SU-DHL-6 (cell line): ENCODE results near the gene PHLDB2.

Experiments
- H2AFZ ChIP-seq: fragments of 200-600 bp; sonication (generic); 2 replicates; pipeline ENCODE4 v1.6.1; 2014; ENCODE audit warnings: low read depth, mild to moderate bottlenecking, moderate library complexity, mixed read lengths, antibody characterized with exemption, low read length; ENCODE audit not compliant: severe bottlenecking
- H3F3A ChIP-seq: fragments of 200-600 bp; shearing (Covaris generic); 2 replicates; pipeline ENCODE4 v1.6.0; 2016; ENCODE audit warnings: antibody characterized with exemption, mild to moderate bottlenecking; ENCODE audit not compliant: insufficient read depth
- H3K27ac ChIP-seq: fragments of 200-600 bp; sonication (generic); 2 replicates; pipeline ENCODE4 v1.5.1; 2016; ENCODE audit warnings: low read depth, mild to moderate bottlenecking, low read length, moderate library complexity, mixed read lengths
- H3K27me3 ChIP-seq: fragments of 200-600 bp; sonication (generic), shearing (Covaris generic); 2 replicates; pipeline ENCODE4 v1.6.0; 2014; ENCODE audit warnings: mild to moderate bottlenecking, low read length
- H3K36me3 ChIP-seq: fragments of 200-600 bp; sonication (generic); 2 replicates; pipeline ENCODE4 v1.6.1; 2014; ENCODE audit warnings: mild to moderate bottlenecking, low read length, mixed read lengths
- H3K4me2 ChIP-seq: fragments of 300-600, 200-600 bp; shearing (Covaris generic), sonication (generic); 2 replicates; pipeline ENCODE4 v1.6.0; 2014; ENCODE audit warnings: low read length, low read depth, mild to moderate bottlenecking; ENCODE audit not compliant: poor library complexity, severe bottlenecking
- H3K4me3 ChIP-seq: fragments of 200-600 bp; sonication (generic); 2 replicates; pipeline ENCODE4 v1.5.1; 2014; ENCODE audit warnings: antibody characterized with exemption, low read length, mild to moderate bottlenecking, mixed read lengths; ENCODE audit not compliant: insufficient read depth, poor library complexity, severe bottlenecking
- H3K79me2 ChIP-seq: fragments of 200-600 bp; sonication (generic); 2 replicates; pipeline ENCODE4 v1.6.1; 2014; ENCODE audit warnings: mild to moderate bottlenecking, low read length, moderate library complexity; ENCODE audit not compliant: insufficient read depth
- H3K9ac ChIP-seq: fragments of 200-600 bp; sonication (generic); 2 replicates; pipeline ENCODE4 v1.7.0; 2014; ENCODE audit warnings: mild to moderate bottlenecking, low read length
- H3K9me2 ChIP-seq: fragments of 200-600 bp; sonication (generic); replicated peaks from 2 replicates; pipeline ENCODE4 v1.6.1; 2014; ENCODE audit warnings: low read length; ENCODE audit not compliant: insufficient read depth
- H3K9me3 ChIP-seq: fragments of 200-600 bp; sonication (generic); 2 replicates; pipeline ENCODE4 v1.6.1; 2014; ENCODE audit warnings: low read length, mixed read lengths; ENCODE audit not compliant: insufficient read depth
- H4K20me1 ChIP-seq: fragments of 200-600 bp; sonication (generic); 2 replicates; pipeline ENCODE4 v1.6.1; 2014; ENCODE audit warnings: low read depth, mild to moderate bottlenecking, antibody characterized with exemption, low read length, moderate library complexity, mixed read lengths
- EZH2phosphoT487 ChIP-seq: fragments of 200-600 bp; sonication (generic), shearing (Covaris generic); conservative IDR thresholded peaks from 2 replicates; pipeline ENCODE4 v1.6.1; 2018; ENCODE audit warnings: mild to moderate bottlenecking, antibody characterized with exemption, low read length, moderate library complexity, mixed read lengths
- TF ChIP-seq, protein P1 (sequence below): fragments of 200-600 bp; sonication (generic); IDR thresholded peaks from one replicate; pipeline ENCODE4 v1.5.1; 2017; ENCODE audit warnings: antibody characterized with exemption, mild to moderate bottlenecking, low read length, moderate library complexity; ENCODE audit not compliant: insufficient read depth, poor library complexity, severe bottlenecking

Gene PHLDB2

DNA sequence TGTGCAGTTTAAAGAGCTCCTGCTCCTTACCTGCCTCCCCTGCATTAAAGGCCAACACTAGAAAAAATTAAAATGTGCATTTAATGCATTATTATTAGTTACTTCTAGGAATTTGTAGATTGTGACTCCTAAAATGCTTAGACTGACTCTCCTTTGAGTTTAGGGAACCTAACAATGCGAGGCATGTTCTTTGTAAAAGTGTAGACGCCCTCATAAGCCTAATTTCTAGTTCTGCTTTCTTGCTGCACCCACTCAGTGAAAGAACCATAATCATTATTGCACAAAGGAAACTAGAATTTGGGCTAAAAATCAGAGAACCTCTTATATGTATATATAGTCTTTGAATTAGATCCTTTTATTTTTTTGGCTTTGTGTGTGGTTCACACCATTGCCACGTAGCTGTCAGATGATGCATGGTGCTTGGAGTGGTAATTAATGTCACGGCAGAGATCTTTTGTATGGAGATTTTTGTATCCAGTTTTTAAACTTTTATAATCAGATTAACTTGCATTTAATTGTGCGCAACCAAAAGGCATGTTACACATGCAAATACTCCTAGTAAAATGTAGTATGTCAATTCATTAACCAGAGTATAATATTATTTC, 120.5 kb downstream of the PHLDB2 start:
- Histone ChIP-seq H4K20me1 (no peaks in the 10 kb centered on the region), H3K9ac (peak overlapping the region; percentile 68), H3K79me2 (peaks cover 47% of the 10 kb centered on the region), H3K4me2 (peak overlapping the region; percentile 98), H2AFZ (peak overlapping the region; percentile 98), H3K27ac (peak overlapping the region; percentile 59), H3K9me2 (no peaks in the 10 kb centered on the region), H3F3A (peaks cover 10% of the 10 kb centered on the region; the same call in 1 of the 2 replicates), H3K36me3 (peaks cover 11% of the 10 kb centered on the region; the same call in 1 of the 2 replicates), H3K27me3 (no peaks in the 10 kb centered on the region), H3K9me3 (no peaks in the 10 kb centered on the region), H3K4me3 (peak overlapping the region; percentile 75)
- TF ChIP-seq, protein P1, sequence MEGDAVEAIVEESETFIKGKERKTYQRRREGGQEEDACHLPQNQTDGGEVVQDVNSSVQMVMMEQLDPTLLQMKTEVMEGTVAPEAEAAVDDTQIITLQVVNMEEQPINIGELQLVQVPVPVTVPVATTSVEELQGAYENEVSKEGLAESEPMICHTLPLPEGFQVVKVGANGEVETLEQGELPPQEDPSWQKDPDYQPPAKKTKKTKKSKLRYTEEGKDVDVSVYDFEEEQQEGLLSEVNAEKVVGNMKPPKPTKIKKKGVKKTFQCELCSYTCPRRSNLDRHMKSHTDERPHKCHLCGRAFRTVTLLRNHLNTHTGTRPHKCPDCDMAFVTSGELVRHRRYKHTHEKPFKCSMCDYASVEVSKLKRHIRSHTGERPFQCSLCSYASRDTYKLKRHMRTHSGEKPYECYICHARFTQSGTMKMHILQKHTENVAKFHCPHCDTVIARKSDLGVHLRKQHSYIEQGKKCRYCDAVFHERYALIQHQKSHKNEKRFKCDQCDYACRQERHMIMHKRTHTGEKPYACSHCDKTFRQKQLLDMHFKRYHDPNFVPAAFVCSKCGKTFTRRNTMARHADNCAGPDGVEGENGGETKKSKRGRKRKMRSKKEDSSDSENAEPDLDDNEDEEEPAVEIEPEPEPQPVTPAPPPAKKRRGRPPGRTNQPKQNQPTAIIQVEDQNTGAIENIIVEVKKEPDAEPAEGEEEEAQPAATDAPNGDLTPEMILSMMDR: no peak
- TF ChIP-seq EZH2phosphoT487: no peak

DNA sequence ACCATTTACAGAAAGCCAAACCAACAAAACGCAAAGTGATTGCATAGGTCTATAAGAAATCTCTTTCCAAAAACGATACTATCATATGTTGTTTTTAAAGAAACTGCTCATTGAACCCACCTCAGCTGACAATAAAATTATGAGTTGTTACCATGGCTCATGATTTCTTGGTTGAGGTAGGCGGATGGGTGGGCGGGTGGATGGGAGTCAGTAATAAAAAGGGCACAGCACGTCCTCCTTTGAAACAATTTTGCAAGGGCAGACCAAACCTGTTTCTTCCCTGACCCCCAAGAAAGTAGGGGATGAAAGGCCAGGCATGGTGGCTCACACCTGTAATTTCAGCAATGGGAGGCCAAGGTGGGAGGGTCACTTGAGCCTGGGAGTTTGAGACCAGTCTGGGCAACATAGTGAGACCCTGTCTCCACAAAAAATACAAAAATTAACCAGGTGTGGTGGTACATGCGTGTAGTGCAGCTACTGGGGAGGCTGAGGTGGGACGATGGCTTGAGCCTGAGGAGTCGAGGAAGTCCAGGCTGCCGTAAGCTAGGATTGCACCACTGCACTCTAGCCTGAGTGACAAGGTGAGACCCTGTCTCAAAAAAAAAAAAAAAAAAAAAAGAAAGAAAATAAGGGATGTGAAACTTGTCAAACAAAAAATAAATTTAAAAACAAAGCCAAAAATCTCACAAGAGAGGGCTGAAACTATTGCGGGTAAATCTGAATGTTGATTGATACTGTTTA, 121.8 kb downstream of the PHLDB2 start:
- Histone ChIP-seq H3K79me2 (peaks cover 47% of the 10 kb centered on the region), H2AFZ (no peak overlapping the region), H3K27me3 (no peaks in the 10 kb centered on the region), H3K4me3 (peak overlapping the region; percentile 75), H3K36me3 (peaks cover 11% of the 10 kb centered on the region; the same call in 1 of the 2 replicates), H3K9me3 (no peaks in the 10 kb centered on the region), H3K9ac (peak overlapping the region; percentile 68; the same call in 1 of the 2 replicates), H4K20me1 (no peaks in the 10 kb centered on the region), H3F3A (peaks cover 10% of the 10 kb centered on the region; the same call in 1 of the 2 replicates), H3K27ac (no peak overlapping the region), H3K9me2 (no peaks in the 10 kb centered on the region), H3K4me2 (peak overlapping the region; percentile 98)
- TF ChIP-seq, protein P1: no peak
- no peak for TF ChIP-seq EZH2phosphoT487

DNA sequence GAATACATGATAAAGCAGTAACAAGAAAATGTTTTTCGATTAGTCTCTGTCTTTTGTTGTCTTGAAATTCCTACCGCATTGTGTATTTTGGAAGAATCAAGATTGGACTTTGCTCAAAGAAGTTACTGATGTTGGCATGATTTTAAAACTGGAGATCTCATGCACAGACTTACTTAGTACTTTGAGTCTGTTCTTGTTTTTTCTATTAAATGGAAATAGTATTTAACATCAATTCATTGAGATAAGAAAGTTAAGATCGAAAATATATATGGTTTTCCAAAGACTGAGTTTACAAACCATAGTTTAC, 122.3 kb downstream of the PHLDB2 start:
- peak overlapping the region; percentile 98 for H3K4me2 ChIP-seq
- no peaks in the 10 kb centered on the region for H3K9me2 ChIP-seq
- no peaks in the 10 kb centered on the region for H4K20me1 ChIP-seq
- no peak overlapping the region for H3K9ac ChIP-seq
- peaks cover 11% of the 10 kb centered on the region; the same call in 1 of the 2 replicates for H3K36me3 ChIP-seq
- H3K27ac ChIP-seq: no peak overlapping the region
- H3K27me3 ChIP-seq: no peaks in the 10 kb centered on the region
- peaks cover 47% of the 10 kb centered on the region for H3K79me2 ChIP-seq
- H3K4me3 ChIP-seq: no peak overlapping the region
- H2AFZ ChIP-seq: no peak overlapping the region
- no peaks in the 10 kb centered on the region for H3K9me3 ChIP-seq
- H3F3A ChIP-seq: peaks cover 10% of the 10 kb centered on the region; the same call in 1 of the 2 replicates
- no peak for TF ChIP-seq EZH2phosphoT487
- TF ChIP-seq, protein P1: no peak
